DMS 273 treated with DMSO at 0.1 percent for 48 hours (cell line): ENCODE measurements around the gene LAMTOR5.
A peak's percentile ranks its signal among the peaks of the same experiment; 100 is the strongest.
"Not testable (repeated sequence)": the region's sequence is repeated elsewhere in the genome, so short reads cannot be mapped to it uniquely, and the experiment has no call there.

Source experiments
- DNase-seq: peaks from one replicate; lab custom pipeline; 2025; lab: John Stamatoyannopoulos, UW

The LAMTOR5 gene

GRCh38 chr1:110426854-110427253 is 19.4 kb upstream of the LAMTOR5 start:
- DNase-seq: no peak

GRCh38 chr1:110425612-110426152 is 18.2 kb upstream of the LAMTOR5 start:
- no peak for DNase-seq

- DNase-seq: no peak
These were observed 17.5 kb upstream of the LAMTOR5 start for GRCh38 chr1:110424699-110425611.

- no peak for DNase-seq
These were observed 13.6 kb upstream of the LAMTOR5 start for GRCh38 chr1:110420874-110421793.

DNA sequence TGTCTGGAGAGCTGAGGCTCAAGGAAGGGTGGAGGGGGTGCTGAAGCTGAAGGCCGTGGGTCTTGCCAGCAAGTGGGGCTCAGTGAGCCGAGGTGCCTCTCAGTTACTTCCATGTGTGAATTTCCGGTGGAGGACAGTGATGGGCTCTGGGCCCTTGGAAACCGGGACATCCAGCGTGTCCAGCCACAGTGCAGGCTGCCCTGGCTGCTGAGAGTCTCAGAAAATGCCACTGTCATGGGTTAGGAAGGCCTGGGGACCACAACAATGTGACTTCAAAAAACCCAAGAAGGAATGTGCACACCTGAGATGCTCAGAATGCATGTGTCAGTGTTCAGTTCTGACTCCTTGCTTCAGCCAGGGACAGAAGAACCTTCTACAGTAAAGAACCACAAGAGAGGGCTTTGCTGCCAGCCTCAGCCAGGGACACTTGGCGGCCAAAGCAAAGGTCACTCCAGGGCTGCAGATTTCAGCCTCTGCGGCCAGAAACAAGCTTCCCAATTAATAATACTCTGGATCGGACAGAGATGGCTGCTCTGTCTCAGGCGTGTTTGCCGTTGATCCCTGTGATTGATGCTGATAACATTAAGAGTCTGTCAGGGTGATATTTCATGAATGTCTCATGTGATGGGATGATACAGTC is 12.6 kb upstream of the LAMTOR5 start:
- no peak for DNase-seq

DNA sequence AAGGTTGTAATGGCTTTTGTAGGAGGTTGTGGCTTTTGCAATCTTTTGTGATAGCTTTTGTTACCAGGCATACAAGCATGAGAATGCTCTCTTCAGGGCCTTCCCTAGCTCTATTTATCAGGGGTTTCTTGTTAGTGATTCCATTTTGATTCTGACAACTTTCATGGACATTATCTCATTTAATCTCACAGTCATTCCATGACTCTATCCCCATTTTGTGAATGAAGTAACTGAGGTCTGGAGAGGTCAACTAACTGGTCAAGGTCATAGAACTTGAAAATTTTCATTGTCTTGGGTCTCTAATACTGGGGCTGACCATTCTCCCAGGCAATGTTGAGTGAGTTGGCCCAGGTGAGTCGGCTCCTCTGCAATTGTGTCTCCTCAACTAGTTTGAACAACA is 11.2 kb upstream of the LAMTOR5 start:
- DNase-seq: no peak

DNA sequence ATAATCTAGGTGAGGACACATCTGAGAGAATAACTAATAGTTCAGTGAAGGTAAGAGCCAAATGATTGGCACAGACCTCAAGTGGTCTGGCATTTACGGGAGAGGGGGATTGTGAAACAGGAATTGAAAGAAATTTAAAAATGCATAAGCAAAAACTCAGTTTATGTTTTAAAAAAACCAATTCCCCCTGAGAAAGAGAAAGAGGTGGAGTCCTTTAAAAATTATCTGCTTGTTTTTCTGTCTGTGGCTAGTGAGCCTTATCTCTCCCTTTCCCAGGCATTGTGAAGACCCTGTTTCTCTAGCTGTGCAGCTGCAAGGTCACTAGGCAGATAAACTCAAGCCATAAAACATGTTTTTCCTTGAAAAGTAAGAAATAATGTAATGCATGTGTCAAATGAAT is 5.6 kb upstream of the LAMTOR5 start:
- not testable (repeated sequence) for DNase-seq

- DNase-seq: no peak
These were observed 5.1 kb upstream of the LAMTOR5 start for GRCh38 chr1:110412576-110412975.

GRCh38 chr1:110411173-110411735 is 3.8 kb upstream of the LAMTOR5 start:
- no peak for DNase-seq

- DNase-seq: no peak
These were observed 1.8 kb upstream of the LAMTOR5 start for GRCh38 chr1:110409316-110409715.

- no peak for DNase-seq
These were observed 994 bp upstream of the LAMTOR5 start for GRCh38 chr1:110408488-110408887.

DNA sequence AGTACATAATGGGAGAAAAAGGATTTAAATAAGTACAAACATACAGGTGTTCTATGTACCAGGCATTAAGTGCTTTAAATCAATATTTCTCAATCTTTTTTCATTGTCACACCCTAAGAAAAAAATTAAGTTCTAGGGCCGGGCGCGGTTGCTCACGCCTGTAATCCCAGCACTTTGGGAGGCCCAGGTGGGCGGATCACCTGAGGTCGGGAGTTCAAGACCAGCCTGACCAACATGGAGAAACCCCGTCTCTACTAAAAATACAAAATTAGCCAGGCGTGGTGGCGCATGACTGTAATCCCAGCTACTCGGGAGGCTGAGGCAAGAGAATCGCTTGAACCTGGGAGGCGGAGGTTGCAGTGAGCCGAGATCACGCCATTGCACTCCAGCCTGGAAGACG is 1.1 kb downstream of the LAMTOR5 start:
- DNase-seq: not testable (repeated sequence)

GRCh38 chr1:110404401-110404800 is 3.1 kb downstream of the LAMTOR5 start:
- no peak for DNase-seq

DNA sequence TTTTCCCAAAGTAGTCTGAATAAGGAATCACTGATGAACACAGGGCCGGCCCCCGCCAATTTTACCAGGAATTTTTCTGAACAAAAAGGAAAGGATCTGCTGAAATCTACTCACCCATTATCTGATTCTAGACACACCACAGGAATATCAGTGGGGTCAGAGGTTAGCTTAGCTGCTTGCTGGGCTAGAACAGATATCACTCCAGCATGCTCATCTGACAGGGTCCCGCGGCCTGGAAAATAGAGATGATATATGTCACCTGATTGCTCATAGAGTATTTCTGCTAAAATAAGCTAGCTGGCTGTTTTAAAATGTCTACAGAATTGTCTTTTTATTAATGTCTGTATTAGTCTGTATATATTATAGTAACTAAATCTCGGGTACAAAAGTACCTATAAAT is 3.7 kb downstream of the LAMTOR5 start:
- DNase-seq: no peak

GRCh38 chr1:110396259-110396958 is 11.1 kb downstream of the LAMTOR5 start:
- not testable (repeated sequence) for DNase-seq

DNA sequence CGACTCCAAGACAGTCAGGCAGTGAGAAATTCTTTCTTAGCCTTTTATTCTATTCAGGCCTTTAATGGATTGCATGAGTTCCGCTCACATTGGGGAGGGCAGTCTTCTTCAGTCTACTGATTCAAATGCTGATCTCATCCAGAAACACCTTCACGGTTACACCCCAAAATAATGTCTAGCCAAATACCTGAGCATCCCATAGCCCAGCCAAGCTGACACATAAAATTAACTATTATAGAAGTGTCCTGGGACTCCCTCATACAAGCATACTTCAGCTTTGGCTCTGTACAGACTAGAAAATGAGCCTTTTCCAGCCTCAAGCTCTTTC is 13.0 kb downstream of the LAMTOR5 start:
- no peak for DNase-seq

DNA sequence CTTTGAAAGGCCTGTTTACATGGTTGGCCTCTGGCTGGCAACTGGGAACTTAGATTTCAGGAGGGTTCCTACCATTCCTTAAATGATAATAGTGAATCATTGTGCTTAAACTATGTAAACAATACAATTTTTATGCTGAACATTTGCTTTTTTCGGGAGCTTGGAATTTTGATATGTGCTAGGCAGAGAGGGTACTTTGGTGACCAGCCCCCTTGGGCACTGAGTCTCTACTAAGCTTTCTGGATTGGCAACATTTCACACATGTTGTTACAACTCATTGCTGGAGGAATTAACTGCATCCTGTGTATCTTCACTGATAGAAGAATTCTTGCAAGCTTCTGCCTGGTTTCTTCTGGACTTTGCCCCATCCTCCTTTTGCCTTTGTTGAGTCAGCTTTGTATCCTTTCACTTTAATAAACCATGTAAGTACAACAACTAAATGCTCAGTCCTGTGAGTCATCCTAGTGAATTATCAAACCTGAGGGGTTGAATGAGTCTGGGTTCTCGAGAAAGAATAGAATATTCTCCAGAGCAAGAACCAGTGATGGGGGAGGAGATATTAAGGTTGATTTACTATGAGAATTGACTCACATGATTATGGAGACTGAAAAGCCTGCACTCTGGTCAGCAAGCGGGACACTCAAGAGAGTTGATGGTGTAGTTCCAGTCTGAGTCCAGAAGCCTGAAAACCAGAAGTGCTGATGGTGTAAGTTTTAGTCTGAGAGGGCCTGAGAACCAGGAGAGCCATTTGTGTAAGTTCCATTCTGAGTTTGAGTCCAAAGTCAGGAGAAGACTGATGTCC is 13.6 kb downstream of the LAMTOR5 start:
- no peak for DNase-seq

DNA sequence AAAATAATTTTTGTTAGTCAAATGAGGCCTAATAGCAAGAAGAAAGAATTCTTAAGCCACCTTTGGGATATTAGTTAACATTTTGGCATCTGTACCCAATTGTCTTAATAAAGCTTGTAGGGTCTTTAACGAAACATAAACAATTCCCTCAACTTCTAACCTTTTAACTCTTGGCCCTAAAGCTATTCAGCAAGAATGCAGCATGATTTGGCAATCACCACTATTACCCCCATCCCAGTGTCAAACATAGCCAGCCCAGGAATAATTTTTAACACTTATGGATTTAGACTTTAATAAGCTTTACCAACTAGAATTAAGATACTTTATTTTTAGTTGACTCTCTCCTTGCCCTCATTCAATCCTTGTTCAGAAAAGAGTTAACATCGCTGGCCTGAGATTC is 14.2 kb downstream of the LAMTOR5 start:
- no peak for DNase-seq

DNA sequence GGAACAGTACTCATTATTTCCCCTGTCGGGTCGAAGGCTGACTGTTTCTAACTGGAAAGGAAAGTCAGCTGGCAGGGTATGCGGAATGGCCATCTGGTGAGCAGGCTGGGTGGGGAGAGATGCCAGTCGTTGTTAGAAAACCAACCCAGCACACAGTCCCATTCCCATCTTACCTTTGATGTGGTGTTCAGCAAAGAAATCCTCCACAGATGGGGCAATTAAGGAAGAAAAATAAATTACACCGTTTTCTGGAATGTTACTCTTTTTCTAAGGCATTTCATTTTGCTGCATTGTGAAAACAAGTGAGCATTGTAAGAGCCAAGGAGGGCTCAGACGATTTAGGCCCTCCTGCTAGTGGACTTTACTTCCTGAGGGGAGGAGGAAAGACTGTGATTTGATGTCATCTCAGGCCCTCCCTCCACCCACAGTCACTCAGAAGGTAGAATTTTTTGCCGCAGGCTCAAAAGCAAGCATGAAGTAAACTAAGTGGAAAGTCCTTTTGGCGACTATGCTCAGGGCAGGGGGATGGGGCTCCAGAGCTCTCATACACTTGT is 16.7 kb downstream of the LAMTOR5 start, which contains the start of gene SLC16A4:
TSS of gene SLC16A4 (minus strand) at position 335 of the 554 bp plus-strand sequence. CDS start 1,703 bp downstream, outside the sequence.
- DNase-seq: peak; percentile 73

- peak; percentile 20 for DNase-seq
These were observed 17.4 kb downstream of the LAMTOR5 start for GRCh38 chr1:110390096-110390495.
